ENCODE data around the gene DCTPP1.

DCTPP1 gene

DNA sequence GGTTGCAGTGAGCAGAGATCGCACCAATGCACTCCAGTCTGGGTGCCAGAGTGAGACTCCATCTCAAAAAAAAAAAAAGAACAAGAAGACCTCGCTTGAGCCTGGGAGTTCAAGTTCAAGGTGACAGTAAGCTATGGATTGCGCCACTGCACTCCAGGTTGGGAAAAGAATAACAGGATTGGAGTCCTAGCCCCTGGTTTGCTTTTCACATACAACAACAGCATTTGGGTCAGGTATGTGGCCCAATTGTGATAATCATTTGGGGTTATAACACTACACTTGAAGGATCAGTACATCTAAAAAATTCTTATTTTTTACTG, 19.2 kb upstream of the DCTPP1 start:
- peaks cover 6% of the 10 kb centered on the region; the same call in 1 of the 2 replicates for H3K36me3 ChIP-seq
- peaks cover 7% of the 10 kb centered on the region for H3K9me3 ChIP-seq (ENCODE audit: severe bottlenecking)
- H3K27ac ChIP-seq = no peak overlapping the region
- H3K27me3 ChIP-seq (ENCODE audit: insufficient read depth, low read depth, severe bottlenecking) = no peaks in the 10 kb centered on the region
- no peak overlapping the region for H3K4me3 ChIP-seq (ENCODE audit: low read depth, low read length)
- DNase-seq = no peak
- TF ChIP-seq, protein P1, sequence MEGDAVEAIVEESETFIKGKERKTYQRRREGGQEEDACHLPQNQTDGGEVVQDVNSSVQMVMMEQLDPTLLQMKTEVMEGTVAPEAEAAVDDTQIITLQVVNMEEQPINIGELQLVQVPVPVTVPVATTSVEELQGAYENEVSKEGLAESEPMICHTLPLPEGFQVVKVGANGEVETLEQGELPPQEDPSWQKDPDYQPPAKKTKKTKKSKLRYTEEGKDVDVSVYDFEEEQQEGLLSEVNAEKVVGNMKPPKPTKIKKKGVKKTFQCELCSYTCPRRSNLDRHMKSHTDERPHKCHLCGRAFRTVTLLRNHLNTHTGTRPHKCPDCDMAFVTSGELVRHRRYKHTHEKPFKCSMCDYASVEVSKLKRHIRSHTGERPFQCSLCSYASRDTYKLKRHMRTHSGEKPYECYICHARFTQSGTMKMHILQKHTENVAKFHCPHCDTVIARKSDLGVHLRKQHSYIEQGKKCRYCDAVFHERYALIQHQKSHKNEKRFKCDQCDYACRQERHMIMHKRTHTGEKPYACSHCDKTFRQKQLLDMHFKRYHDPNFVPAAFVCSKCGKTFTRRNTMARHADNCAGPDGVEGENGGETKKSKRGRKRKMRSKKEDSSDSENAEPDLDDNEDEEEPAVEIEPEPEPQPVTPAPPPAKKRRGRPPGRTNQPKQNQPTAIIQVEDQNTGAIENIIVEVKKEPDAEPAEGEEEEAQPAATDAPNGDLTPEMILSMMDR (IDR thresholded peaks at IDR 0.05; ENCODE audit: low read depth, low read length) = no peak

DNA sequence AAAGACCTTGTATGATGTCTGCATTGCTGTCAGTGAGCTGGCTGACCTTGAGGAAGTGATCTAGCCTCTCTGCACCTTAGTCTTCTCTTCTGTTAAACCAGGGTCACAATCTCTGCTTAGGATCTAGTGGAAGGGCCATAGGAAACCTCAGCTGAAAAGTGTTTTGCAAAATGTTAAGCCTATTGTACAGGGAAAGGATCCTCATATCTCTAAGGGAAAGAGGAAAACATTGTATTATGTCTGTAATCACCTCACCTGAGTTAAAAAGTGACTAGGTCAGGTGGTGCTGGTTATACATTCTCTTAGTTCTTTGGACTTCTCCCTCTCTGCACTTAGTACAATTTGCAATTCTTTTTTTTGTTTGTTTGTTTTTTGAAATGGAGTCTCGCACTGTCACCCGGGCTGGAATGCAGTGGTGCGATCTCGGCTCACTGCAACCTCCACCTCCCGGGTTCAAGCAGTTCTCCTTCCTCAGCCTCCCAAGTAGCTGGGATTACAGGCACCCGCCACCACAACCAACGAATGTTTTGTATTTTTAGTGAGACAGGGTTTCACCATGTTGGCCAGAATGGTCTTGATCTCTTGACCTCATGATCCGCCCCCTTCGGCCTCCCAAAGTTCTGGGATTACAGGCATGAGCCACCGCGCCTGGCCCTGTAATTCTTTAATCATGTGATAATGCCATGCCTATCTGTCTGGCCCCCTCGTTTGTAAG, 17.8 kb upstream of the DCTPP1 start:
- no peaks in the 10 kb centered on the region for H3K27me3 ChIP-seq (ENCODE audit: insufficient read depth, low read depth, severe bottlenecking)
- peaks cover 7% of the 10 kb centered on the region for H3K9me3 ChIP-seq (ENCODE audit: severe bottlenecking)
- H3K4me3 ChIP-seq (ENCODE audit: low read depth, low read length) = no peak overlapping the region
- peaks cover 13% of the 10 kb centered on the region for H3K36me3 ChIP-seq
- TF ChIP-seq, protein P1 (IDR thresholded peaks at IDR 0.05; ENCODE audit: low read depth, low read length) = no peak
- DNase-seq = no peak
- no peak overlapping the region for H3K27ac ChIP-seq

DNA sequence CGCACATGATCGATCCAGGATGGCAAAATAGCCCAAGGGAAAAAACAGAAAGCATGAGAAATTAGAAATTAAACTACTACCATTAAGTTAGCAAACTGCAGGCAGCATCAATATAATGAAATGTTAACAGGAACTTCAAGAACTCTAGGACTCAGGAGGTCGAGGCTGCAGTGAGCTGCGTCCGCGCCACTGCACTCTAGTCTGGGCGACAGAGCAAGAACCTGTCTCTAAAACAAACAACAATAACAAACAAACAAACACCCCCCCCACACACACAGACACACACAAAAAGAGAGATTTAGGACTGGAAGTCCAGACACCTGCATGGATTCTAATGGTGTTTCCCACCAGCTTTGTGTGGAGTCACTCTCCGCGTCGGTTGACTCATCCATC, 16.4 kb upstream of the DCTPP1 start:
- TF ChIP-seq, protein P1 (IDR thresholded peaks at IDR 0.05; ENCODE audit: low read depth, low read length) = no peak
- Histone ChIP-seq H3K4me3 (ENCODE audit: low read depth, low read length) (peak overlapping the region; percentile 75), H3K27ac (peak overlapping the region; percentile 77)

DNA sequence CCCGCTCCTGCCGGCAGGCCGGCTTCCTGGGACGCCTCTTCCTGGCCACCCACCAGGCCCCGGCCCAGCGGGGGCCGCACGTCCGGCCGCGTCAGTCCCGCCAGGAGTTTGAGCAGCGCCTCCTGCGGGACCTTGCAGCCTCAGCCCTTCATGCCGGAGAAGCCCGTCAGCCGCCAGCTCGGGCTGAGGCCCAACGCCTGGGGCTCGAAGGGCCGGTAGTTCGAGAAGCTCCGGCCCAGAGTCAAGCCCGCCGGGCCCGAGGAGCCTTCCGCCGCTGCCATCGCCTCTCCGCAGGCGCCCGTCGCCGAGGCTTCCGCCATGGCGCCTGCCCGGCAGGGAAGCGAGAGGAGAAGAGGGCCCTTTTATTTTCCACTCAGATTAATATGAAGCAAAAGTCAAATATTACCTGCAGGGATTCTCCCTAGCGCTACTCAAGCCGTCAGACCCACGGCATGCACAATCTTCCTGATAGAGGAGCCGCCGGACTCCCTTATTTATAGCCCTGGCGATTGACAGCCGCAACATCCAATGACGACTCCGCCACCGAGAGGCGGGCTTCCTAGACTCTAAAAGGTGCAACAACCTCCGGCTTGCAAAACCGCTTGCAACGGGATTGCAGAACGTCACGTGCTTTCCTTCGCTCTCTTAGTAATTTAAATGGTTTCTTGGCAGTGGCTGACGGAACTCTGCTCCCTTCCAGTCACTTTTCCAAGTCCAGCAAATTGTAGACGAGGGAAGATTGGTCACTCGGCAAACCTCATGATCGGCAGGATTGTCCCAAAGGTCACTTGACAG, 15.8 kb upstream of the DCTPP1 start, which contains the start of gene SEPHS2:
Gene SEPHS2 (minus strand): TSS at position 467 of the 795 bp plus-strand sequence. CDS start 147 bp downstream, at position 320.
- no peaks in the 10 kb centered on the region for H3K27me3 ChIP-seq (ENCODE audit: insufficient read depth, low read depth, severe bottlenecking)
- peaks cover 13% of the 10 kb centered on the region for H3K36me3 ChIP-seq
- H3K27ac ChIP-seq = peak within 1 kb of the TSS; percentile 77
- TF ChIP-seq, protein P1 (IDR thresholded peaks at IDR 0.05; ENCODE audit: low read depth, low read length) = peak; percentile 46
- H3K4me3 ChIP-seq (ENCODE audit: low read depth, low read length) = peak within 1 kb of the TSS; percentile 75
- peak; percentile 97 for DNase-seq
- H3K9me3 ChIP-seq (ENCODE audit: severe bottlenecking) = peaks cover 7% of the 10 kb centered on the region

More for the DNA sequence above, 16.4 kb upstream of the DCTPP1 start:
- H3K36me3 ChIP-seq = peaks cover 13% of the 10 kb centered on the region
- H3K27me3 ChIP-seq (ENCODE audit: insufficient read depth, low read depth, severe bottlenecking) = no peaks in the 10 kb centered on the region
- H3K9me3 ChIP-seq (ENCODE audit: severe bottlenecking) = peaks cover 7% of the 10 kb centered on the region
- DNase-seq = no peak

DNA sequence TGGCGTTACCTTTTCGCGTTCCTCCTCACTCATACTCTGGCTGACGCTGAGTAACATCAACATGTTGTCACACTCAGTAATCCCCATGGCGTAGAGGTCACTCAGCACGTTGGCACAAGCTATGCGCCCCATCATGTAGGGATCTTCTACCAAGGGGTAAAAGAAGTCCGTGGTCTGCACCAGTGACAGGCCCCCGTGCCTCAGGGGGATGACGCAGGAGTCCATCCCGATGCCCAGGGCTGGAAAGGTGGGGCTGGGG, 15.2 kb upstream of the DCTPP1 start:
- Histone ChIP-seq H3K36me3 (peaks cover 13% of the 10 kb centered on the region), H3K4me3 (ENCODE audit: low read depth, low read length) (peak overlapping the region; percentile 75), H3K9me3 (ENCODE audit: severe bottlenecking) (peaks cover 7% of the 10 kb centered on the region), H3K27ac (peak overlapping the region; percentile 77), H3K27me3 (ENCODE audit: insufficient read depth, low read depth, severe bottlenecking) (no peaks in the 10 kb centered on the region)
- DNase-seq = no peak
- TF ChIP-seq, protein P1 (IDR thresholded peaks at IDR 0.05; ENCODE audit: low read depth, low read length) = no peak
